K562 (cell line): ENCODE measurements around the gene MEGF11. TPM values are rescaled to one million over a fixed set of nuclear protein-coding genes. Genes with fewer than 3 reads are reported as not detected.

Experiments used
- DIDO1 ChIP-seq: fragments of 450-650 bp; IDR thresholded peaks from 2 replicates; pipeline ENCODE4 v1.6.1; 2016; ENCODE audit warnings: low read depth, missing biosample characterization, missing genetic modification characterization
- EWSR1 ChIP-seq: fragments of 450-650 bp; IDR thresholded peaks from 2 replicates; pipeline ENCODE4 v1.6.1; 2018; ENCODE audit warnings: borderline replicate concordance, mild to moderate bottlenecking, low read depth, moderate library complexity; ENCODE audit not compliant: partially characterized antibody
- GATA2 ChIP-seq: sonication (generic); formaldehyde crosslinking; IDR thresholded peaks from 2 replicates; pipeline ENCODE4 v1.4.0; 2020; ENCODE audit warnings: mild to moderate bottlenecking, missing genetic modification reagents
- MAX ChIP-seq: sonication (generic); formaldehyde crosslinking; IDR thresholded peaks from 2 replicates; pipeline ENCODE4 v1.9.0; 2022; ENCODE audit warnings: mild to moderate bottlenecking, missing genetic modification reagents
- NFE2 ChIP-seq: IDR thresholded peaks from 2 replicates; pipeline ENCODE4 v1.6.1; 2014; ENCODE audit warnings: antibody characterized with exemption, low read depth
- PKNOX1 ChIP-seq: fragments of 450-650 bp; IDR thresholded peaks from 2 replicates; pipeline ENCODE4 v1.6.1; 2016
- ZNF395 ChIP-seq: fragments of 200-800 bp; sonication (Bioruptor generic); IDR thresholded peaks from 2 replicates; pipeline ENCODE4 v1.6.1; 2017; ENCODE audit warnings: missing genetic modification characterization, missing compliant biosample characterization
- ZNF41 ChIP-seq: fragments of 250-450 bp; sonication (Bioruptor Pico); conservative IDR thresholded peaks from 2 replicates; pipeline ENCODE4 v1.4.0; 2020; ENCODE audit warnings: mild to moderate bottlenecking
- polyA plus RNA-seq, 8 experiments: library from polyadenylated mRNA; depleted of rRNA in 4 of 8; stranded (reverse) in 5 of 8; unstranded in 3 of 8; fragments of >200 nt; fragmentation: Nextera tagmentation in 2 of 8; fragmentation: Illumina TruSeq in 1 of 8; extraction: Ambion mirVana in 2 of 8; extraction: Trizol in 1 of 8; gene quantifications; 2 replicates each; pipeline versions ENCODE4 v1.2.1 to v1.2.3, GENCODE V29; 2011 to 2014; ENCODE audit warnings: inconsistent platforms in 1 of 8, missing spikeins in 1 of 8
- total RNA-seq, 7 experiments: library from RNA; depleted of rRNA in 6 of 7; stranded (reverse); fragments of >200 nt in 6 of 7; fragmentation: Illumina TruSeq in 2 of 7; extraction: Trizol in 2 of 7; gene quantifications; 2 replicates each; pipeline versions ENCODE4 v1.2.1 to v1.2.3, GENCODE V29; 2011 to 2021; ENCODE audit warnings: low replicate concordance in 1 of 7
- TF ChIP-seq, protein P1 (sequence below): fragments of 450-650 bp; IDR thresholded peaks from 2 replicates; pipeline ENCODE4 v1.6.1; 2016; ENCODE audit warnings: mild to moderate bottlenecking, moderate library complexity
- TF ChIP-seq, protein P2 (sequence below), 3 experiments: IDR thresholded peaks in 2 of 3; conservative IDR thresholded peaks in 1 of 3; 2 replicates each; pipeline ENCODE4 v1.5.1; 2011 to 2012; ENCODE audit warnings: low read length in 3 of 3, mild to moderate bottlenecking in 3 of 3, control low read depth in 2 of 3, improper control_type of control experiment in 1 of 3, inconsistent platforms in 1 of 3, low read depth in 1 of 3, mixed read lengths in 1 of 3, moderate library complexity in 1 of 3; ENCODE audit not compliant: insufficient read depth in 2 of 3

MEGF11 gene
- total and polyA plus RNA-seq, 9 of the 15 experiments (the other 6 are each of a cell fraction or from before 2014, with no cell fraction given) = 0.06 to 0.23 (median 0.20) TPM; not detected in 6

DNA sequence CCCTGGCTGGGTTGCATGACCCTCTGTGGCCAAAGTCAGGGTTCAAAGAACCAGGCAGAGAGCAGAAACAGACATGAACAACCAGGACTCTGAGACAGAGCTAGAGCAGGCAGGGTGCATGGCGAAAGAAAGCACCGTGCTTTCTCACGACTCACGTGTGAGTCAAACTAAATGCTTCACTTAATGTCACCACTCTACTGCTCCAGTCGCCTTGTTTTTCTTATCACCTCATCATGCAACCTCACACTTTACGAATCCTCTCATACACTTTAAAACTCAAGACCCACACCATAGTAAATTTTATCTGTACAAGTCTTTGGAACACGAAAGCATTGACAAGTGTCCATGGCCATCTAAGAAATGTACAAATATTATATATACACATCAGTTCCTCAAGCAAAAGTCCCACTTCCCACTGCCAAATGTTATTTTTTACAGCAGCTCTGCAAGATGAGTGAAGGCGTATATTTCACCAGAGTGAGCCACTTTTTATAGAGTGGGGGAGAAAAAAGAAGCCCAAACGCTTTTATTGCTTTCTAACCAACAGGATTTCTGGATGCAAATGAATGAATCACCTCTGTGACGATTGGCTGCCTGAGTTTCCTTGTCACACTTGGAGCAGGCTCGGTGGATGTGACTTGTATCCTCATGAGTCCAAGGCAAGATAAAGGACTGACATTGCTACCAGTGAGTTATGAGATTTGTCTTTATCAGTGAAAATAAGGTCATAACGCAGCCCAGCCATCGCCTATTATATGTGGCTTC is 16.0 kb upstream of the MEGF11 start (continued):
- TF ChIP-seq, protein P1, sequence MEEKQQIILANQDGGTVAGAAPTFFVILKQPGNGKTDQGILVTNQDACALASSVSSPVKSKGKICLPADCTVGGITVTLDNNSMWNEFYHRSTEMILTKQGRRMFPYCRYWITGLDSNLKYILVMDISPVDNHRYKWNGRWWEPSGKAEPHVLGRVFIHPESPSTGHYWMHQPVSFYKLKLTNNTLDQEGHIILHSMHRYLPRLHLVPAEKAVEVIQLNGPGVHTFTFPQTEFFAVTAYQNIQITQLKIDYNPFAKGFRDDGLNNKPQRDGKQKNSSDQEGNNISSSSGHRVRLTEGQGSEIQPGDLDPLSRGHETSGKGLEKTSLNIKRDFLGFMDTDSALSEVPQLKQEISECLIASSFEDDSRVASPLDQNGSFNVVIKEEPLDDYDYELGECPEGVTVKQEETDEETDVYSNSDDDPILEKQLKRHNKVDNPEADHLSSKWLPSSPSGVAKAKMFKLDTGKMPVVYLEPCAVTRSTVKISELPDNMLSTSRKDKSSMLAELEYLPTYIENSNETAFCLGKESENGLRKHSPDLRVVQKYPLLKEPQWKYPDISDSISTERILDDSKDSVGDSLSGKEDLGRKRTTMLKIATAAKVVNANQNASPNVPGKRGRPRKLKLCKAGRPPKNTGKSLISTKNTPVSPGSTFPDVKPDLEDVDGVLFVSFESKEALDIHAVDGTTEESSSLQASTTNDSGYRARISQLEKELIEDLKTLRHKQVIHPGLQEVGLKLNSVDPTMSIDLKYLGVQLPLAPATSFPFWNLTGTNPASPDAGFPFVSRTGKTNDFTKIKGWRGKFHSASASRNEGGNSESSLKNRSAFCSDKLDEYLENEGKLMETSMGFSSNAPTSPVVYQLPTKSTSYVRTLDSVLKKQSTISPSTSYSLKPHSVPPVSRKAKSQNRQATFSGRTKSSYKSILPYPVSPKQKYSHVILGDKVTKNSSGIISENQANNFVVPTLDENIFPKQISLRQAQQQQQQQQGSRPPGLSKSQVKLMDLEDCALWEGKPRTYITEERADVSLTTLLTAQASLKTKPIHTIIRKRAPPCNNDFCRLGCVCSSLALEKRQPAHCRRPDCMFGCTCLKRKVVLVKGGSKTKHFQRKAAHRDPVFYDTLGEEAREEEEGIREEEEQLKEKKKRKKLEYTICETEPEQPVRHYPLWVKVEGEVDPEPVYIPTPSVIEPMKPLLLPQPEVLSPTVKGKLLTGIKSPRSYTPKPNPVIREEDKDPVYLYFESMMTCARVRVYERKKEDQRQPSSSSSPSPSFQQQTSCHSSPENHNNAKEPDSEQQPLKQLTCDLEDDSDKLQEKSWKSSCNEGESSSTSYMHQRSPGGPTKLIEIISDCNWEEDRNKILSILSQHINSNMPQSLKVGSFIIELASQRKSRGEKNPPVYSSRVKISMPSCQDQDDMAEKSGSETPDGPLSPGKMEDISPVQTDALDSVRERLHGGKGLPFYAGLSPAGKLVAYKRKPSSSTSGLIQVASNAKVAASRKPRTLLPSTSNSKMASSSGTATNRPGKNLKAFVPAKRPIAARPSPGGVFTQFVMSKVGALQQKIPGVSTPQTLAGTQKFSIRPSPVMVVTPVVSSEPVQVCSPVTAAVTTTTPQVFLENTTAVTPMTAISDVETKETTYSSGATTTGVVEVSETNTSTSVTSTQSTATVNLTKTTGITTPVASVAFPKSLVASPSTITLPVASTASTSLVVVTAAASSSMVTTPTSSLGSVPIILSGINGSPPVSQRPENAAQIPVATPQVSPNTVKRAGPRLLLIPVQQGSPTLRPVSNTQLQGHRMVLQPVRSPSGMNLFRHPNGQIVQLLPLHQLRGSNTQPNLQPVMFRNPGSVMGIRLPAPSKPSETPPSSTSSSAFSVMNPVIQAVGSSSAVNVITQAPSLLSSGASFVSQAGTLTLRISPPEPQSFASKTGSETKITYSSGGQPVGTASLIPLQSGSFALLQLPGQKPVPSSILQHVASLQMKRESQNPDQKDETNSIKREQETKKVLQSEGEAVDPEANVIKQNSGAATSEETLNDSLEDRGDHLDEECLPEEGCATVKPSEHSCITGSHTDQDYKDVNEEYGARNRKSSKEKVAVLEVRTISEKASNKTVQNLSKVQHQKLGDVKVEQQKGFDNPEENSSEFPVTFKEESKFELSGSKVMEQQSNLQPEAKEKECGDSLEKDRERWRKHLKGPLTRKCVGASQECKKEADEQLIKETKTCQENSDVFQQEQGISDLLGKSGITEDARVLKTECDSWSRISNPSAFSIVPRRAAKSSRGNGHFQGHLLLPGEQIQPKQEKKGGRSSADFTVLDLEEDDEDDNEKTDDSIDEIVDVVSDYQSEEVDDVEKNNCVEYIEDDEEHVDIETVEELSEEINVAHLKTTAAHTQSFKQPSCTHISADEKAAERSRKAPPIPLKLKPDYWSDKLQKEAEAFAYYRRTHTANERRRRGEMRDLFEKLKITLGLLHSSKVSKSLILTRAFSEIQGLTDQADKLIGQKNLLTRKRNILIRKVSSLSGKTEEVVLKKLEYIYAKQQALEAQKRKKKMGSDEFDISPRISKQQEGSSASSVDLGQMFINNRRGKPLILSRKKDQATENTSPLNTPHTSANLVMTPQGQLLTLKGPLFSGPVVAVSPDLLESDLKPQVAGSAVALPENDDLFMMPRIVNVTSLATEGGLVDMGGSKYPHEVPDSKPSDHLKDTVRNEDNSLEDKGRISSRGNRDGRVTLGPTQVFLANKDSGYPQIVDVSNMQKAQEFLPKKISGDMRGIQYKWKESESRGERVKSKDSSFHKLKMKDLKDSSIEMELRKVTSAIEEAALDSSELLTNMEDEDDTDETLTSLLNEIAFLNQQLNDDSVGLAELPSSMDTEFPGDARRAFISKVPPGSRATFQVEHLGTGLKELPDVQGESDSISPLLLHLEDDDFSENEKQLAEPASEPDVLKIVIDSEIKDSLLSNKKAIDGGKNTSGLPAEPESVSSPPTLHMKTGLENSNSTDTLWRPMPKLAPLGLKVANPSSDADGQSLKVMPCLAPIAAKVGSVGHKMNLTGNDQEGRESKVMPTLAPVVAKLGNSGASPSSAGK = peak; percentile 39
- no peak for TF ChIP-seq ZNF395 (CRISPR knock-in tag)
- TF ChIP-seq PKNOX1 = peak; percentile 89
- no peak for TF ChIP-seq ZNF41 (CRISPR knock-in tag)
- 0 out of 2 replicates have a peak, but pooled peaks have one; percentile 29 for TF ChIP-seq GATA2 (CRISPR knock-in tag)
- no peak for TF ChIP-seq NFE2
- no peak for TF ChIP-seq MAX (CRISPR knock-in tag)
- TF ChIP-seq, protein P2, sequence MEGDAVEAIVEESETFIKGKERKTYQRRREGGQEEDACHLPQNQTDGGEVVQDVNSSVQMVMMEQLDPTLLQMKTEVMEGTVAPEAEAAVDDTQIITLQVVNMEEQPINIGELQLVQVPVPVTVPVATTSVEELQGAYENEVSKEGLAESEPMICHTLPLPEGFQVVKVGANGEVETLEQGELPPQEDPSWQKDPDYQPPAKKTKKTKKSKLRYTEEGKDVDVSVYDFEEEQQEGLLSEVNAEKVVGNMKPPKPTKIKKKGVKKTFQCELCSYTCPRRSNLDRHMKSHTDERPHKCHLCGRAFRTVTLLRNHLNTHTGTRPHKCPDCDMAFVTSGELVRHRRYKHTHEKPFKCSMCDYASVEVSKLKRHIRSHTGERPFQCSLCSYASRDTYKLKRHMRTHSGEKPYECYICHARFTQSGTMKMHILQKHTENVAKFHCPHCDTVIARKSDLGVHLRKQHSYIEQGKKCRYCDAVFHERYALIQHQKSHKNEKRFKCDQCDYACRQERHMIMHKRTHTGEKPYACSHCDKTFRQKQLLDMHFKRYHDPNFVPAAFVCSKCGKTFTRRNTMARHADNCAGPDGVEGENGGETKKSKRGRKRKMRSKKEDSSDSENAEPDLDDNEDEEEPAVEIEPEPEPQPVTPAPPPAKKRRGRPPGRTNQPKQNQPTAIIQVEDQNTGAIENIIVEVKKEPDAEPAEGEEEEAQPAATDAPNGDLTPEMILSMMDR (IDR thresholded peaks at IDR 0.05 in 2 of 3, conservative IDR thresholded peaks at IDR 0.05 in 1 of 3; ENCODE audit: insufficient read depth in 2 of 3, low read depth in 1 of 3, low read length in 3 of 3) = no peak
- 0 out of 2 replicates have a peak, but pooled peaks have one; percentile 53 for TF ChIP-seq DIDO1
- TF ChIP-seq EWSR1 = no peak
